Esophagus squamous epithelium (tissue), 4 donors: Measurements from ENCODE around the gene ZC2HC1B.
"Not testable (repeated sequence)": the region's sequence is repeated elsewhere in the genome, so short reads cannot be mapped to it uniquely, and the experiment has no call there.

Experiments
- CTCF ChIP-seq, 6 experiments: fragments of 450-650 bp in 4 of 6; fragments of 200-600 bp in 2 of 6; sonication (generic) in 2 of 6; IDR thresholded peaks; one replicate each; pipeline ENCODE4 v1.5.1; 2016 to 2019; ENCODE audit warnings: antibody characterized with exemption in 6 of 6, mild to moderate bottlenecking in 4 of 6, moderate library complexity in 4 of 6
- POLR2A ChIP-seq, 4 donors: fragments of 450-650 bp; IDR thresholded peaks; one replicate each; pipeline ENCODE4 v1.6.1; 2017; ENCODE audit warnings: antibody characterized with exemption in 4 of 4, mild to moderate bottlenecking in 4 of 4, moderate library complexity in 3 of 4

GRCh38 chr6:143917026-143917425, 52.8 kb downstream of the ZC2HC1B start:
- not testable (repeated sequence) for TF ChIP-seq CTCF, POLR2A (IDR thresholded peaks at IDR 0.05)
